CD4-positive, alpha-beta T cell treated with Interleukin-1 beta for 1 hour (primary cell): ENCODE results near the gene IER2.
A peak's percentile ranks its signal among the peaks of the same experiment; 100 is the strongest.

Source experiments
- DNase-seq, 2 donors: peaks; one replicate each; pipeline ENCODE4 v3.0.0-alpha.2; 2020 to 2022

The IER2 gene

DNA sequence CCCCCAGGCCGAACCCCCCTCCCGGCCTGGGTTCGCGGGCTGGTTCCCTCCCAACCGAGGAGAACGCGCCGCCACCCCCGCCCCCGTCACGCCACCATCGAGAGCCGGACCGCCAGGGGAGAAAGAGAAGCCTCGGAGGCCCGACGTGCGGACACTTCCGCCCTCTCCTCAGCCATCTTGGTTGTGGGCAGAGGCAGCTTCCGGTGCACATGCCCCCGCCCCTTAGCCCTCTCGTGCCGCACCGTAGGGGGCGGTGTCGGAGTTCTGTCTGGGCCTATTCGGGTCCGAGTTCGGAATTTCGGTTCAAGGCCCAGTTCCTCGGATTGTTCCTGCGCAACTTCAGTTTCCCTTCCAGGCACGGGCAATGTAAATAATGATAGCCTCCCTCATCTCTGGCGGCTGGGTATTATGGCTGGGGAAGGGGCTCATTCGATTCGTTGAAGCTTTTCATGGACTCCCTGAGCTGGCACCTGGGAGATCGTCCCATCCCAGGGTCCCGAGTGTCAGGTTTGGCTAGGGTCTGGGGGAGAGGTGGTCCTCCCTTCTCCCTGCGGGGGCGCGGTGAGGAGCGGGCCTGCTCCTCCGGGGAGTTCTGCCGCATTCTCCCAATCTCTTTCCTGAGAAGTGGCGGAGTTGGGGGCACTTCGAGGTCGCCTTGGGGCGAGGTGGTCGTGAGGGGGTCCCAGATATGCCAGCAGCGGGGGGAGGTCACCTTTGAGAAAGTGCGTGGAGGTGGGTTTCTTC is at the start of gene IER2, which contains the start of gene STX10:
Gene IER2, plus strand, starts transcription at position 225 of the 744 bp plus-strand sequence. CDS start 2,776 bp downstream, outside the sequence.
Gene STX10, minus strand, starts transcription at position 189 of the 744 bp plus-strand sequence. CDS start 202 bp downstream, outside the sequence.
- peak; percentile 95 for DNase-seq

- no peak for DNase-seq
These were observed 49.2 kb upstream of the IER2 start for GRCh38 chr19:13100841-13101589.

GRCh38 chr19:13101590-13102415 is 48.4 kb upstream of the IER2 start:
- no peak for DNase-seq

DNA sequence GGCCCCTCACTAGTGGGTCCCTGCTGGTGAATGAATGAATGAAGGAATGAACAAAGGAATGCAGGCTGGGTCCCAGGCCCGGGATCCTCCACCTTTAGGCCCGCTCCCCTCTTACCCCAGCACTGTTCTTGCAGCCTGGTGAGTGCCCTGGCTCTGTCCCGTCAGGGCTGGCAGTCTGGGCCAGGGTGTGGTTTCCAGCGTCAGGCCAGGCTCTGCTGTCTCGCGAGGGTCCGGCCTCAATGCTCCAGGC is 47.9 kb upstream of the IER2 start:
- DNase-seq = no peak

DNA sequence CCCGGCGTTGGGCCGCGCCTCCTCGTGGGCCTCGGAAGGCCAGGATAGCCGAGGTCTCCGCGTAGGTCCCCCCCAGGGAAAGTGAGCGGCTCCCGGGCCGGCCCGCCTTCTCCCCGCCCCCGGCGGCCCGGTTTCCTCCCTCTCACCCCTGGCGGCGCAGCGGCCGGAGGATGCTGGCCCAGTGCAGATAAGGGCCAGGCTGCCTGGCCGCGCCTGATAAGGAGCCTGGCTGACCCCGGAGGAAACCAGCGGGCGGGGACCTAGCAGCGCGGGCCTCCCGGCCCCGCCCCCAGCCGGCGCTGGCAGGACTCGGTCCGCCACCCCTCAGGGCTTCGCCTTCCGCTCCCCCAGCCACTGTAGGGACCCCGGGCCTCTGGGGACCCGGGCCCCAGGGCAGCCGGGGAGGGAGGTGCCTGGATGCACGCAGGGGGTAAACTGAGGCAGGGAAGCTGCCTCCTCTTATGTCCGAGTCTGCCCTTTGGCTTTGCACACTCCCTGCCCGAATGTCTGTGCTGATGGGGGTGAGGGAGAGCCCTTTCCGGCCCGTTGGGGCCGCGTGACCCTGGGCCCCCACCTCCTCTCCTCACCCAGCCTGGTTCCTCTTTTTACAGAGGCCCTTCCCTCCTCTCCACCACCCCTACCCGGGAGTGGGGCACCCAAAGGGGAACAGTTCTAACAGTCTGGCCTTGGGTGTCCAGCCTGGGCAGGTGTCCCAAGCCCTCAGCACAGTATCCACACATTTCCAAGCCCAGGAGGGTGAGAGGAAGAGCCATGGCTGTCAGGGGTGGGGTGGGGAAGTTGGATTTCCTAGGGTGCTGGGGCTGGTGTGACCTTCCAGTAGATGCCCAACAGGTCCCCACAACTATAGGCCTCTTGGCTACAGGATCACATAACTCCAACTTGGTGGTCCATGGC is 47.3 kb upstream of the IER2 start, which contains the start of gene LYL1:
Gene LYL1, minus strand, starts transcription at position 193 of the 915 bp plus-strand sequence. CDS start 1,687 bp downstream, outside the sequence.
- DNase-seq = peak; percentile 49 to 78

GRCh38 chr19:13103581-13104359 is 46.4 kb upstream of the IER2 start:
- DNase-seq = no peak

GRCh38 chr19:13104360-13104847 is 45.8 kb upstream of the IER2 start:
- peak; percentile 62 to 91 for DNase-seq

DNA sequence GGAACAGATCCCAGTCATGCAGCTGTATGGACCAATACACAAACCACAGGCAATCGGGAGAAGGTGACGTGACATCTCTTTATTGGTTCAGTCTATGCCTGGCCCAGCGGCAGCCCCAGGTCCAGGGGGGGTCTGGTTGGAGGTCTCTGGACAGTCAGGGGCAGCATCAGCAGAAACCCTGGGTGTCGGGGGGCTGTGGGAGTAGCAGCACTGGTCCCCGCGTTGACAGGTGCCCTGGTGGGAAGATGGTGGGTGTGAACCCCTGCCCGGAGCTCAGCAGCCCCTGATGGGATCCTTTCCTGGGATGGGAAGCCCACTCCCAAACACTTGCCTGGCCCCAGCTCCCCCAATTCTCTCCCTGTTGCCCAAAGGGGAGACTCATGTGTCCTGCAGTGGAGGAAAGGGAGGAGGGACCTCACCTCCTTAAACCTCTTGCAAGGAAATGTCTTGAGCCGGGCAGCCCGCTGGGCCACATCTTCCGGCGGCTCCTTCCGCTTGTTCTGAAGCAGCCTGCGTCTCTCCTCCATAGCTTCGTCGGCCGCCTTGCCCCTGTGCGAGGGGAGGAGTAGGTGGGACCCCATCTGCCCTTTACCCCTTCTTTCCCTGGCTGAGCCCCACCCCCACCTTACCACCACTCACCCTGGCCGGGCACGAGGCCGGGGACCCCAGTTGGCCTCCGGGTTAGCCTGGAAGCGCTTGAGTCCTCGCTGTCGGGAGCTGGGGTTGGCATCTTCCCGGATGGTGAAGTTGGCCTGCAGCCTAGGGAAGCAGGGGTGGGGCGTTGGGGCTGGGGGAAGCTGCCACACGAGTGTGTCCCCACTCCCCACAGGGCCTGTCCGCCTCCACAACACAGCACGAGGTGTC is 45.1 kb upstream of the IER2 start:
- DNase-seq = peak in 1 of 2 donors; percentile 46

- DNase-seq = no peak
These were observed 40.7 kb upstream of the IER2 start for GRCh38 chr19:13109361-13110098.

DNA sequence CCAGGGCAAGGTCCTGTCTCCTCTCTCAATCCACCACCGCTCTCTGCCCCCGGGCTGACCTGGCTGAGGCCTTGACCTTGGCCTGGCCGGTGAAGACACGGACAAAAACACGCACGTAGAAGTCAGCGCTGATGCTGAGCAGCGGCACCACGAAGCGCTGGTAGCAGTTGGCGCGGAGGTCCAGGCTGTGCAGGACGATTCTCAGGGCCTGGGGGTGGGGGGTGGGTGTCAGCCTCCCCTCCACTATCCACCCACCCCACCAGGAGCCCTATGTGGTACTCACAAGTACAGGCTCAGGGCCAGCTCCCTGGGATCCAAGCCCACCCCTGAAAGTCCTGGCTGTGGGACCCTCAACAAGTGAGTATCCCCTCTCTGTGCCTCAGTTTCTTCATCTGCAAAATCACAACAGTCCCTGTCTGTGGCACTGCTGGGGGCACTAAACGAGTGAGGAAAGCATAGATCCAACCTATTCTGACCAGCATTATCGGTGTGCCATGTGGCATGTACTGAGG is 40.1 kb upstream of the IER2 start:
- no peak for DNase-seq

- no peak for DNase-seq
These were observed 37.7 kb upstream of the IER2 start for GRCh38 chr19:13112555-13112954.

DNA sequence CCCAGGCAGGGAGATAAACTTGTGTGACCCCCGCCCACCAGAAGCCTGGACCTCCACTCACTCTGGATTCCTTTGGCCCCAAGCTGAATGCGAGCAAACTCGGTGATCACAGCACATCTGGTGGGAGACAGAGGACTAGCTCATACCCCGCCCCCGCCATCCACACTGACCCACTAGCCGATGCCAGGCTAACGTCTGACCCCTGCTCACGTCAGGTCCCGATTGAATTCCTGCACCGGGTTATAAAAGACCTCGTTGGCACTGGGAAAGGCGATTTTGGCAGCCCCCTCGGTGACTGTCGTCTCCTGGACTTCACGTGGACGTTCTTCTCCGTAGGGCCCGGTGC is 34.3 kb upstream of the IER2 start:
- no peak for DNase-seq

DNA sequence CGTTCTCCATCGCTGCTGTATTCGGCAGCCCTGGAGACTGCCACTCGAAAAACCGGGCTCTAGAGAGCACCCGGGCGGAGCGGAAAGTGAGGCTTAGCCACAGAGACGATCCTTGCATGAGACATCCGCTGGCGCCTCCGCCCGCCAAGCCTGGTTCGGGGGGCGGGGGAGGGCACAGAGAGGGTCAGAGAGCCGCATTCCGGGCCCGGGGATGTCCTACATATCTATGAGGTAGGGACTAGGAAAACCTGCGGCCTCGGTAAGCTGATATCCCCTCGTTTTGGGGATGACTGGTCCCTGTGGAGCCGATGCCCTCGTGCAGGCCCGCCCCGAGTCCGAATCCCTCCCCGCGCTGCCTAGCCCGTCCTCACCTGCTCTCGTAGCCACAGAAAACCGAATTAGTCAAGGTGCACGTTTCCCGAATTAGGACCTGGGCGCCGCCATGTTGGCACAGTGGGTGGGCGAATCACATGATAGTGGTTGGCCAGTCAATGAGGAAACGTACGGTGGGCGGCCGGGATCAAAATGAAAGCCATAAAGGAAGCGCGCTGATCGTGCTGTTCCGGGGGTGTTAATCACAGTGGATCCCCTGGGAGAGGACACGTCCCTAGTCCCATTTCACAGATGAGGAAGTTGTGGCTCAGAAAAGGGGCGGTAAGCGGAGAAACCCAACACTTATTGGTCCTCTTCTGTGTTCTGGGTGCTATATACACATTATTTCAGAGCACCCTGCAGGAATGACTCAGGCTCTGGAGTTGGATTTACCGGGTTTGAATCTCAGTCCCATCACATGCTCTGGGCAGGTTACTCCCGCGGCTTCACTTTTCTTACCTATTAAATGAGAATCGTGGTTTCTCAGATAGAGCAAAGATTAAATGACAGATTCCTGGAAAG is 33.7 kb upstream of the IER2 start, which contains the start of gene TRMT1:
Gene TRMT1, minus strand, starts transcription at position 459 of the 894 bp plus-strand sequence. Its CDS starts 341 bp downstream, at position 118.
- peak; percentile 86 to 89 for DNase-seq

- DNase-seq = no peak
These were observed 32.9 kb upstream of the IER2 start for GRCh38 chr19:13117176-13117771.

DNA sequence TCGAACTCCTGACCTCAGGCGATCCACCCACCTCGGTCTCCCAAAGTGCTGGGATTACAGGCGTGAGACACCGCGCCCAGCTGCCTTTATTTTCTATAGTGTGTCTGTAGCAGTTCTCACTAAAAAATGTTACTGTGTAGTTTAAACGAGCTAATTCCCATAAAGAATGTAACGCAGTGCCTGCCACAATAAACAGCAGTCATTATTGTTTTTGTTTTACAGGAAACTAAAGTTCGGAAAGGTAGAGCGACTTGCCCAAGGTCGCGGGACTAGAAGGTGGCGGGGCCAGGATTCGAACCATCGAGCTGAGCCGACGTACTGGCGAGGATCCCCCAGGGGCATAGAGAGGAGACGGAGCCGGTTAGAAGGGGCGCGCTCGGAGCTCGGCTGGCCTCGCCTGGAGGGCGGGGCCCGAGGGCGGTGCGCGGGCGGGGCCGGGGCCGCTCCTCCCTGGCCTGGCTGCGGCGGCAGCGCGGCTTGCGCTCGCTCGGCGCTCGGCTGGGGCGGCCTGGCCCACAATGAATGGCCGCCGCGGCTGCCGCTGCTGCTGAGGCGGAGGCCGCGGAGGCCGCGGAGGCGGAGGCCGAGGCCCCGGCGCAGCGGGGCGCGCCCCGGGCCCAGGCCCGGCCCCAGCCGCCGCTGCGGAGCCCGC is 32.3 kb upstream of the IER2 start, which contains the start of gene NACC1:
Gene NACC1, plus strand, starts transcription at position 493 of the 652 bp plus-strand sequence. CDS start 16,944 bp downstream, outside the sequence.
- DNase-seq = peak; percentile 91

GRCh38 chr19:13118424-13119193 is 31.6 kb upstream of the IER2 start:
- DNase-seq = peak in 1 of 2 donors; percentile 23
